Epithelial cell of esophagus (primary cell): ENCODE measurements around the gene COLQ.
A peak's percentile ranks its signal among the peaks of the same experiment; 100 is the strongest.

ENCODE experiments used
- DNase-seq: peaks from one replicate; pipeline ENCODE4 v3.0.0; 2010; ENCODE audit warnings: low read depth
- H3K4me3 ChIP-seq: 2 replicates; pipeline ENCODE4 v1.5.1; 2011; ENCODE audit warnings: mild to moderate bottlenecking, low read length, control low read depth
- TF ChIP-seq, protein P1 (sequence below): IDR thresholded peaks from 2 replicates; pipeline ENCODE4 v1.5.1; 2011; ENCODE audit warnings: low read depth, mild to moderate bottlenecking, low read length, control low read depth, inconsistent platforms; ENCODE audit not compliant: insufficient read depth; ENCODE audit errors: missing control alignments

The COLQ gene

DNA sequence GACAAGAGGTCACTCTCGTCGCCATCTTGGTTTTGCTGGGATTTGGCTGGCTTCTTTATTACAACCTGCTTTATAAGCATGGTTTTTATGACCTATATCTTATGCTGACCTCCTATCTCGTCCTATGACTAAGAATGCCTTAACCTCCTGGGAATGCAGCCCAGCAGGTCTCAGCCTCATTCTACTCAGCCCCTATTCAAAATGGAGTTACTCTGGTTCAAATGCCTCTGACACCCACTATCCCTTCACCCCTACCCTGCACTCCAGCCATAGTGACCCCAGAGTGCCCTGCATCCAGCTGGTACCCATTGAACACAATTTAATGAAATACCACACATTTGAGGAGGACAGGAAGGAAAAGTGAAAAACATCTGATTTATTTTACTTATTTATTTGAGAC is 117.5 kb downstream of the COLQ start:
- TF ChIP-seq, protein P1, sequence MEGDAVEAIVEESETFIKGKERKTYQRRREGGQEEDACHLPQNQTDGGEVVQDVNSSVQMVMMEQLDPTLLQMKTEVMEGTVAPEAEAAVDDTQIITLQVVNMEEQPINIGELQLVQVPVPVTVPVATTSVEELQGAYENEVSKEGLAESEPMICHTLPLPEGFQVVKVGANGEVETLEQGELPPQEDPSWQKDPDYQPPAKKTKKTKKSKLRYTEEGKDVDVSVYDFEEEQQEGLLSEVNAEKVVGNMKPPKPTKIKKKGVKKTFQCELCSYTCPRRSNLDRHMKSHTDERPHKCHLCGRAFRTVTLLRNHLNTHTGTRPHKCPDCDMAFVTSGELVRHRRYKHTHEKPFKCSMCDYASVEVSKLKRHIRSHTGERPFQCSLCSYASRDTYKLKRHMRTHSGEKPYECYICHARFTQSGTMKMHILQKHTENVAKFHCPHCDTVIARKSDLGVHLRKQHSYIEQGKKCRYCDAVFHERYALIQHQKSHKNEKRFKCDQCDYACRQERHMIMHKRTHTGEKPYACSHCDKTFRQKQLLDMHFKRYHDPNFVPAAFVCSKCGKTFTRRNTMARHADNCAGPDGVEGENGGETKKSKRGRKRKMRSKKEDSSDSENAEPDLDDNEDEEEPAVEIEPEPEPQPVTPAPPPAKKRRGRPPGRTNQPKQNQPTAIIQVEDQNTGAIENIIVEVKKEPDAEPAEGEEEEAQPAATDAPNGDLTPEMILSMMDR = no peak
- H3K4me3 ChIP-seq = no peak overlapping the region
- peak; percentile 33 for DNase-seq

DNA sequence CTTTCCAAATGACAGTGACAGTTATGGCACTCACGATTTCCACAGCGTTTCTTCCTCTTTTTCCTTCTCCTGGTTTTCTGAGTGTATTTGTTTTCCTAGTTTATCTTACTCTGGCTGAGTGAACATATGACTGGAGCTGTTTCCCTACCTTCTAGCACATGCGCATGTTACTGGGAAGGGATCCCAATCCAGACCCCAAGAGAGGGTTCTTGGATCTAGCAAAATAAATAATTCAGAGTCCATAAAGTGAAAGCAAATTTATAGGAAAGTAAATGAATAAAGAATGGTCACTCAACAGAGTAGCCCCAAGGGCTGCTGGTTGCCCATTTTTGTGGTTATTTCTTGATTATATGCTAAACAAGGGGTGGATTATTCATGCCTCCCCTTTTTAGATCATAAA is 118.0 kb downstream of the COLQ start:
- H3K4me3 ChIP-seq = no peak overlapping the region
- no peak for DNase-seq
- TF ChIP-seq, protein P1 = no peak

DNA sequence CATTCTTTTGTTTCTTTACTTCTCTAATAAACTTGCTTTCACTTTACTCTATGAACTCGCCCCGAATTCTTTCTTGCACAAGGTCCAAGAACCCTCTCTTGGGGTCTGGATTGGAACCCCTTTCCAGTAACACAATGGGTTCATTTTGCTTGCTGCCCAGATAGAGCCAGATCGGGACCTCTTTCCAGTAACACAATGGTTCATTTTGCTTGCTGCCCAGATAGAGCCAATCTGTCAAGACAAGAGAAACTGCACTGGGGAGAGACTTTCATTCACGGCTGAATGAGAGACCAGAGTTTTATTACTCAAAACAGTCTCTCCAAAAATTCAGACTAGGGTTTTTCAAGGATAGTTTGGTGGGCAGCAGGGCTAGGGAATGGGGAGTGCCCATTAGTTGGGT is 119.6 kb downstream of the COLQ start:
- no peak for DNase-seq
- H3K4me3 ChIP-seq = no peak overlapping the region
- TF ChIP-seq, protein P1 = no peak
